WERI-Rb-1 (cell line): ENCODE data around the gene BRCC3.

Source experiments
- DNase-seq: peaks from one replicate; pipeline ENCODE4 v3.0.0-alpha.2; 2020
- H3K27ac ChIP-seq: fragments of 250-450 bp; sonication (Bioruptor Pico); 2 replicates; pipeline ENCODE4 v1.5.1; 2020; ENCODE audit warnings: mild to moderate bottlenecking, moderate library complexity
- H3K27me3 ChIP-seq: fragments of 250-450 bp; sonication (Bioruptor Pico); 2 replicates; pipeline ENCODE4 v1.5.1; 2021; ENCODE audit warnings: mild to moderate bottlenecking, low read depth, moderate library complexity; ENCODE audit not compliant: insufficient read depth, severe bottlenecking
- H3K36me3 ChIP-seq: fragments of 250-450 bp; sonication (Bioruptor Pico); 2 replicates; pipeline ENCODE4 v1.5.1; 2020; ENCODE audit warnings: mild to moderate bottlenecking, moderate library complexity
- H3K4me3 ChIP-seq: 2 replicates; pipeline ENCODE4 v1.5.1; 2011; ENCODE audit warnings: low read depth, mild to moderate bottlenecking, control low read depth, low read length
- H3K9me3 ChIP-seq: fragments of 250-450 bp; sonication (Bioruptor Pico); 2 replicates; pipeline ENCODE4 v1.5.1; 2021; ENCODE audit warnings: mild to moderate bottlenecking, moderate library complexity; ENCODE audit not compliant: severe bottlenecking
- CTCF ChIP-seq: IDR thresholded peaks from 2 replicates; pipeline ENCODE4 v1.5.1; 2011; ENCODE audit warnings: low read depth, mild to moderate bottlenecking, control low read depth, inconsistent platforms, low read length

Gene BRCC3

GRCh38 chrX:155054255-155054654 is 17.1 kb upstream of the BRCC3 start:
- Histone ChIP-seq H3K9me3 (no peaks in the 10 kb centered on the region), H3K4me3 (no peak overlapping the region), H3K36me3 (peaks cover 26% of the 10 kb centered on the region), H3K27me3 (no peaks in the 10 kb centered on the region), H3K27ac (no peak overlapping the region)
- DNase-seq = no peak
- TF ChIP-seq CTCF = no peak

- Histone ChIP-seq H3K4me3 (no peak overlapping the region), H3K36me3 (peaks cover 26% of the 10 kb centered on the region), H3K27me3 (no peaks in the 10 kb centered on the region), H3K27ac (no peak overlapping the region), H3K9me3 (no peaks in the 10 kb centered on the region)
- TF ChIP-seq CTCF = no peak
- DNase-seq = no peak
Measured at GRCh38 chrX:155055494-155055893, 15.8 kb upstream of the BRCC3 start.

- H3K36me3 ChIP-seq = peaks cover 27% of the 10 kb centered on the region
- H3K27ac ChIP-seq = no peak overlapping the region
- no peak for TF ChIP-seq CTCF
- no peaks in the 10 kb centered on the region for H3K9me3 ChIP-seq
- no peak overlapping the region for H3K4me3 ChIP-seq
- H3K27me3 ChIP-seq = no peaks in the 10 kb centered on the region
- no peak for DNase-seq
Measured at GRCh38 chrX:155056471-155056870, 14.8 kb upstream of the BRCC3 start.

GRCh38 chrX:155056877-155057792 is 14.2 kb upstream of the BRCC3 start:
- Histone ChIP-seq H3K9me3 (no peaks in the 10 kb centered on the region), H3K27me3 (no peaks in the 10 kb centered on the region)
- peak; percentile 78 for DNase-seq

GRCh38 chrX:155061760-155062159 is 9.5 kb upstream of the BRCC3 start:
- no peak overlapping the region for H3K27ac ChIP-seq
- no peak overlapping the region for H3K4me3 ChIP-seq
- H3K27me3 ChIP-seq = peaks cover 3% of the 10 kb centered on the region
- no peak for DNase-seq
- H3K9me3 ChIP-seq = no peaks in the 10 kb centered on the region
- TF ChIP-seq CTCF = no peak
- H3K36me3 ChIP-seq = peaks cover 5% of the 10 kb centered on the region; the same call in 1 of the 2 replicates

More at GRCh38 chrX:155056877-155057792, 14.2 kb upstream of the BRCC3 start:
- peak; percentile 95 for TF ChIP-seq CTCF
- H3K27ac ChIP-seq = no peak overlapping the region
- peaks cover 20% of the 10 kb centered on the region for H3K36me3 ChIP-seq
- no peak overlapping the region for H3K4me3 ChIP-seq
